ENCODE results near the gene SLC5A3. TPM values are rescaled to one million over a fixed set of nuclear protein-coding genes. Genes with fewer than 3 reads are reported as not detected.
A peak's percentile ranks its signal among the peaks of the same experiment; 100 is the strongest.

The SLC5A3 gene
- polyA plus RNA-seq (ENCODE audit: insufficient read length in 4 of 4), result 10 to 100 TPM; 37.3 to 48.0 (median 40.5) TPM

- peak; percentile 75 to 77 (median 77) for DNase-seq (ENCODE audit: low read depth in 4 of 4, low spot score in 3 of 4)
These were observed at the start of gene SLC5A3, which contains the start of gene MRPS6 for GRCh38 chr21:34073032-34073748. Gene SLC5A3, plus strand, starts transcription at chr21:34073578. Its CDS starts 21,621 bp downstream, at chr21:34095199. Gene MRPS6, plus strand, starts transcription at chr21:34073578. Its CDS starts 123 bp downstream, at chr21:34073701.

DNA sequence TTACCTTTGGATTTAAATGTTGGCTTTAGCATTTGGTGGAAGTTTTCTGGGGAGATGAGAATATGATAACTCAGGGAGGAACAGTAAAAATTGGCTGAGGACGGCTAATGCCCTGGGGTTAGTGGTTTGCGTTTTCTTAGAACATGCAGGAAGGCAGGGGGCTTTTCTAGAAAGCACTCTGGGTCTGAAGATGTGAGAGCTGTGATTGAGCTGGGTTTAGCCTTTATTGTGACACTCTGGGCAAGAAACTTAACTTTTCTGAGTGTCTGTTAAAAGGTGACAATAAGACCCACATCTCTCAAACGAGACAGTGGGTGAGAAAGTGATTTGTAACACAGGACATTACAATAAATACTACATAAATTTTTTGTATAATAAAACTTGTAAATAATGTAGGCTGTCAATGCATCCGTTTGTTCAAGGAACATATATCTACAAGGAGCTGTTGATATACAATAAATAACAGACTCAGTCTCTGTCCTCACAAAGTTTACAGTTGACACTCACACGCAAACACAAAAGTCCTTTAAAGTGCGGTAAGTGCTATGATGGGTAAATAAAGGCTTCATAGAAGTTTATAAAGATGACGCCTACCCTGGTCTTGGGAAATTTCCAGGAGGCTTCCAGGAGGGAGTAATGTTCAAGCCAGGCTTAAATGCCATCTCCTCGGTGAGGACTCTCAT is 49.5 kb upstream of the SLC5A3 start:
- DNase-seq (ENCODE audit: low read depth in 4 of 4, low spot score in 3 of 4), result no peak

GRCh38 chr21:34024374-34024693 is 49.0 kb upstream of the SLC5A3 start:
- no peak for DNase-seq (ENCODE audit: low read depth in 4 of 4, low spot score in 3 of 4)

GRCh38 chr21:34027721-34028461 is 45.5 kb upstream of the SLC5A3 start:
- no peak for DNase-seq (ENCODE audit: low read depth in 4 of 4, low spot score in 3 of 4)

DNA sequence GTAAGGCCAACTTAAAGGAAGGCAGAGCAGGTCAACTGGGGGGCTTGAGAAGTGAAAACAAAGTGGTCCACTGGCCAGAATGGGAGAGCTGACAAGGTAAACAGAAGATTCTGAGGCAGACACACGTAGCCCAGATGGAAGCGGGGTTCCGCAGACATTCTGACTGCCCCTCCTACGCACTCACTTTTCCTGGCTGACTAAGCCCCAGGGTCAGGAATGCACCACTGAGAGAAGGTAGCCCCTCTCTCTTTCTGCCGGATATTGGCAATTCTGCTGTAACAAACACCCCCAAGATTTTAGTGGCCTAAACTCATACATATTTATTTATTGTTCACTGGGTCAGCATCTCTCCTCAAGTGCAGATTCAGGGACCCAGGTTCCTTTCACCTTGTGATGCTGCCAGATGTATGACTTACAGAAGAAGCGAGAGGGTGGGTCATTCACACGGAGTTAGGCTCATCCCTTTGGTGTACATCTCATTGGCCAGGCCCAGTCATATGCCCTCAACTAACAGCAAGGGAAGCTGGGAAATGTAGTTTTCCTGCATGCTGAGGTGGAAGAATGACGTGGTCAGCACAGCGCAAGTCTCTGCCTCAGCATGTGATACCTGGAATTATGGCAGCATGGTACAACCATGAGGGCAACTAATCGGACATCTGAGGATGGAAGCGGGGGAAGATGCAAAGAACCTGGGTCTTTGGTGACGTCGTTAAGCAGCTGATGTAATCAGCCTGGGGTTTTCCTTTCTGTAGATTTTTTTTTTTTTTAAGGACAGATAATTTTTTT is 43.4 kb upstream of the SLC5A3 start:
- peak in 3 of 4 donors; percentile 47 to 61 (median 48) for DNase-seq (ENCODE audit: low read depth in 4 of 4, low spot score in 3 of 4)

GRCh38 chr21:34031835-34032370 is 41.5 kb upstream of the SLC5A3 start:
- no peak for DNase-seq (ENCODE audit: low read depth in 4 of 4, low spot score in 3 of 4)

- peak in 1 of 4 donors; percentile 34 for DNase-seq (ENCODE audit: low read depth in 4 of 4, low spot score in 3 of 4)
These were observed 38.9 kb upstream of the SLC5A3 start for GRCh38 chr21:34034369-34035014.

DNA sequence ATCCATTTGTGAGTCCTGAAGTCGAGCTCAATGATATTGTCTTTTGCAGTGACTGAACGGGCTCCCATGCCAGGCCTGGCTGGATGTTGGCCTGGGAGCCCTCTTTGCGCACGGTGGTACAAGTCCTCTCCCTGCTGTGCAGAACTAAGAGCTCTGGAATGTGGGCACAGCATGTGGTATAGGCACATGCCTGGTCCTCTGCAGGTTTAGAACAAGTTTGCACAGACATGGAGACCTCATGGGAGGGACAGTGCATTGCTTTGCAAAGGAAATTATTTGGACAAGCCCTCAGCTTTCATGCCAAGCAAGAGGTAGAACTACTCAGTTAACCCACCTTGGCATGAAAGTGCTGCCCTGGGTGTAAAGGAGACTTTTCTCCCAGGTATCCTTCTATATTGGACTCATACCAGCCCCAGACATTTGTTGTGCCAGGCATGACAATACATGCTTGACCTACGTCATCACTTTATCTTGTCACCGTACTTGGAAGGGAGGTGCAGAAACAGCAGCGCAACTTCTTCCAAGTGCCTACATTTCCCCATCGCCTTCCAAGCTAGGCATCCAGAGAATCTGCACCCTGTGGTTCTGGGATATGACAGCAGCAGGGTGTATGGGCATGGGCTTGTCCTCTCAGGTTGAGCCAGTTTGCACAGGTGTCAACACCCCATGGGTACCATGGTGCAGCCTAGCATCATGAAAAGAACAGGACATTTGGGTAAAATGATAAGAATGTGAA is 37.6 kb upstream of the SLC5A3 start:
- no peak for DNase-seq (ENCODE audit: low read depth in 4 of 4, low spot score in 3 of 4)

DNA sequence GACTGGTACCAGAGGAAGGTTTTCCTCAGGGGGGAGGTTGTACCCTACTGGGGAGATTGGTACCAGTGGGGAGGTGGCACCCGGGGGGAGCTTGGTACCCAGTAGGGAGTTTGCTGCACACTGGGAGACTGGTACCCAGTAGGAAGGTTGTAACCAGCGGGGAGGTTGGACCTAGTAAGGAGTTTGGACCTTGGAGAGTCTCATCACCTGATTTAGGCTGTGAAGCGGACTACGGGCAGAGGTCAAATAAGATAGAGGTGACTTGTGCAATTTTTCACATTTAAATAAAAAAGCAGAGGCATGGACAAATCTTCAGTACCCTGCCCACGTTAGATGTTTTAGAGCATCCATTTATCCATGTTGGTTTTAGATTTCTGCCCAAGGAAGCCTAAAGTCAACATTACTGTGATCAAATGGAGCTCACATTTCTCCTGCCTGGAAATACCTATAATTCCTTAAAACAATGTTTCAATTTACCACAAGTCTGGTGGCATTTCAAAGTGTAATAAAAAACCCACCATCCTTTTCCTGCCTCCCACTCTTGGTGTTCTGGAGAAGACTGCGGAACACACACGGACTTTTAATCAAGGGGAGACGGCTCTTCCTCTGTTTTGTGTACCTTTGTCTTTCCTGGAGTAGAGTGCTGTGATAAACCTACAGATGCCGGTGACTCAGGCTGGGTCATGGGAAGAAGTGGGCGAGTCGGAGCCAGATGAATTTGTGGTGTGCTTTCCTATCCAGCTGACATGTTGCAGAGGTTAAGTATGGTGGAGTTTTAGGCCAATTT is 36.2 kb upstream of the SLC5A3 start:
- no peak for DNase-seq (ENCODE audit: low read depth in 4 of 4, low spot score in 3 of 4)

DNA sequence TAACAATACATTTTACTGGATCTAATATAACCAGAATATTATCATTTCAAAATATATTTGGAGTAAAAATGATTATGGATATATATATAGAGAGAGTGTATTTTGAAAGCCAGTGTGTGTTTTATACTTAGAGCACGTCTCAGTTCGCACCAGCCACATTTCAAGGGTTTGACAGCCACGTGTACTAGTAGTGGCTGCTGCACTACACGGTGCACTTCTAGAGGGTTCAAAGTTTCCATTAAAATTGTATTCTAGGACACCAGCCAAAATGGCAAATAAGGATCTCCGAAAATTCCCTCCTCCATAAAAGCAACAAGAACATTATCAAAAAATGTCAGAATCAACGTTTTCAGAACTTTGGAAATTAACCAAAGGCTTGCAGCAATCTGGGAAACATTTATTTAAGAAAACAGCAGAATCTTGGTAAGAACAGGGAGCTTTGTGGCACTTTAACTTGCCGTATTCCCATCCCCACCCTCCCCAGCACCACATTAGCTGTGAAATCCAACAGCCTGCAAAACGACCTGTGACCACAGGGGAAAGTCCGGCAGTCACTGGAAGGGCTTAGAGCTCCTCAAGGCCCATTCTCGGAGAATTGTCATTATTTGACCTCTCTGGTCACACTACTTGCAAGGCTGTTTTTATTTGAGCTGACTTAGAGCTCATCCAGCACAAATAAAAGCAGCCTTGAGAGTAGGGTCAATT is 33.5 kb upstream of the SLC5A3 start:
- no peak for DNase-seq (ENCODE audit: low read depth in 4 of 4, low spot score in 3 of 4)

DNA sequence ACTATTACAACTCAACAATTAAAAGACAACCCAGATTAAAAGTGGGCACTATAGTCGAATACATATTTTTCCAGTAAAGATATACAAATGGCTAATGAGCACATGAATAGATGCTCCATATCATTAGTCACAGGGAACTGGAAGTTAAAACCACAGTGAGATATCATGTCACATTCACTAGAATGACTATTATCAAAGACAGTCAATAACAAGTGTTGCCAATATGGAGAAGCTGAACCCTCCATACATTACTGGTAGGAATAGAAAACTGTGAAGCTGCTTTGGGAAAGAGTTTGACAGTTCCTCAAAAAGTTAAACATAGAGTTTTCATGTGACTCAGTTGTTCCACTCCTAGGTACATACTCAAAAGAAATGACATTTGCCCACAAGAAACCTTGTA is 30.6 kb upstream of the SLC5A3 start:
- no peak for DNase-seq (ENCODE audit: low read depth in 4 of 4, low spot score in 3 of 4)

GRCh38 chr21:34043333-34043732 is 30.0 kb upstream of the SLC5A3 start:
- no peak for DNase-seq (ENCODE audit: low read depth in 4 of 4, low spot score in 3 of 4)

- no peak for DNase-seq (ENCODE audit: low read depth in 4 of 4, low spot score in 3 of 4)
These were observed 26.5 kb upstream of the SLC5A3 start for GRCh38 chr21:34046917-34047316.

DNA sequence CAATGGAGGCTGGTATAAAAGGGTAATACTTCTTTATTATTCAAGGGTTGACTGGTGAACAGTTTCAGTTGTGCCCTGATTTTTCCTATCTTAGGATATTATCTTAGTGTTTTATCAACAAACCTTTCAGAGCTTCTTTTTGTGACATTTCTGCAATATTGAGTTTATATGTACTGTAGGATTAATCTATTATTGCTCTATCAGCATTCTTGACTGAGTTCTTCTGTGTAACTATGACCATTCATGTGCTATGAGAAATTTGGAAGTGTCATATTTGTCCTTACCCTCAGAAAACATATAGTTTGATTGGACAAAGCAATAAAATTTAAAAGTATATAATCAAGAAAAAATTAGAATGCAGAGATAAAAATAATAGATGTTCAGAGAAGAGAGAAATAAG is 25.5 kb upstream of the SLC5A3 start:
- DNase-seq (ENCODE audit: low read depth in 4 of 4, low spot score in 3 of 4), result no peak

GRCh38 chr21:34052171-34052570 is 21.2 kb upstream of the SLC5A3 start:
- DNase-seq (ENCODE audit: low read depth in 4 of 4, low spot score in 3 of 4), result no peak

- DNase-seq (ENCODE audit: low read depth in 4 of 4, low spot score in 3 of 4), result no peak
These were observed 19.1 kb upstream of the SLC5A3 start for GRCh38 chr21:34054259-34054658.

DNA sequence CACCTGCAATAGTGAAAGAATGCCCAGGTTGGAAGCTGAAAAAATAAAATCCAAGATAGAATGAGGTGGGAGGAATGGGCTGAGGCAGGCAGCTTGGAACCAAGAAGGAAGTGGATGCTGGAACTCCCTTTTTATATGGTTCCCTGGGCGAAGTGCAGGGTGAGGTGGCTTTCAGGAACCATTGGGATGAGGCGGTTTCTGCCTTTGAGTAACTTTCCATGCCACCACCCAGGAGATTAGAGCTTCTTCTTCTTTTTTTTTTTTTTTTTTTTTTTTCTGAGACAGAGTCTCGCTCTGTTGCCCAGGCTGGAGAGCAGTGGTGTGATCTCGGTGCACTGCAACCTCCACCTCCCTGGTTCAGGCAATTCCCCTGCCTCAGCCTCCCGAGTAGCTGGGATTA is 17.8 kb upstream of the SLC5A3 start:
- no peak for DNase-seq (ENCODE audit: low read depth in 4 of 4, low spot score in 3 of 4)

DNA sequence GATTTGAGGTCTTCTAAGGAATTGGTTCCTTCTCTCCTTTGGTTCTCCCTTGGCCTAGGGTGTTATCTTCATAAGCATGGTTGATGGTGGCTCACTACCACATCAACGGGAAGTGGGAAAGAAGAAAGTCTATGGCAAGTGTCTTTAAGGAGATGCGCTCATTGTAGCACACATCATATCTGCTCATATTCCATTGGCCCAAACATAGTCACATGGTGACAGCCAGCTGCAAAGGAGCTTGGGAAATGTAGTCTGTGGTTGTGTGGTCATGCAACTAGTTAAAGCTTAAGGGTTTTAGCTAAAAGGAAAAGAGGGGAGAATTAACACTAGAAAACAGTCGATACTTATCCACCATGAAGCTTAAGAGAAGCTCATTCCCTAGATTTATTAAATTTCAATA is 11.4 kb upstream of the SLC5A3 start:
- DNase-seq (ENCODE audit: low read depth in 4 of 4, low spot score in 3 of 4), result no peak

All from right renal pelvis (tissue), 4 donors.